CD4-positive, alpha-beta T cell treated with Interleukin-4 for 4 hours (primary cell): ENCODE data around the gene NXPH1.
"Not testable (repeated sequence)": the region's sequence is repeated elsewhere in the genome, so short reads cannot be mapped to it uniquely, and the experiment has no call there.

Source experiments
- DNase-seq: peaks from one replicate; pipeline ENCODE4 v3.0.0-alpha.2; 2020

The NXPH1 gene

DNA sequence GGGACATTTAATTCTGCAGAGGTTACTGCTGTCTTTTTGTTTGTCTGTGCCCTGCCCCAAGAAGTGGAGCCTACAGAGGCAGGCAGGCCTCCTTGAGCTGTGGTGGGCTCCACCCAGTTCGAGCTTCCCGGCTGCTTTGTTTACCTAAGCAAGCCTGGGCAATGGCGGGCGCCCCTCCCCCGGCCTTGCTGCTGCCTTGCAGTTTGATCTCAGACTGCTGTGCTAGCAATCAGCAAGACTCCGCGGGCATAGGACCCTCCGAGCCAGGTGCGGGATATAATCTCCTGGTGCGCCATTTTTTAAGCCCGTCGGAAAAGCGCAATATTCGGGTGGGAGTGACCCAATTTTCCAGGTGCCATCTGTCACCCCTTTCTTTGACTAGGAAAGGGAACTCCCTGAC lies 298.3 kb downstream of the NXPH1 start:
- DNase-seq = not testable (repeated sequence)

DNA sequence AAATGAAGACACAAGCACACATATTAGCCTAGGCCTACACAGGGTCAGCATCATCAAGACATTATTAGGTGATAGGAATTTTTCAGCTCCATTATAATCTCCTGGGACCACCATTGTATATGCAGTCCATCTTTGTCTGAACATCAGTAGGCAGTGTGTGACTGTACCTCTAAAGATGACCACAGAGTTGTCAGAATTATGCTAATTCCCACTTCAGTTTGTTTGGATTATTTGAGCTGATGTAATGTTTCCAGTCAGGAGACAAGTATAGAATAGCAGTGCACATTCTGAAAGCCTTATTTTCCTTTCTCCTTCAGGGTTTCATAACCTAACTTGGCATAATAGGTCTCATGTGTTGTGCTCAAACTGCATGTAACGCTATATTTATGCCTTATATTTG lies 306.4 kb downstream of the NXPH1 start:
- DNase-seq = no peak

- DNase-seq = no peak
Measured at GRCh38 chr7:8742837-8743236, 309.4 kb downstream of the NXPH1 start.

DNA sequence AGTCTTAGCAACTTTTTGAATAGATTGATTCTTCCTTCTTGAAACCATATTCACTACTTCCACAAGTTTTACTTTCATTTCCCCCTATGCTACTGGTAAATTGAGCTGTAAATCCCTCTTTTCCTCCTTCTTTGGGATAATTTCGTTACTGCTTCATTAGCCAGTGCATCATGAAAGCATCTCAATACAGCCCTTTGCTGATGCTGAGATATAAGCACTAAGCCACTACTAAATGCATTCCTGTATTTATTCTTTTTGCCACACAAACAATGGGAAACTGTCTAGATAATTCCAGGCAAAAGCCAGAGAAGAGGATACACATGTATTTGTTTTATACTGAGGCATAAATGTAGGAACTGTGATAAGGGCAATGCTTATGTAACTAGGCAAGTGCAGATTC lies 313.9 kb downstream of the NXPH1 start:
- DNase-seq = no peak

DNA sequence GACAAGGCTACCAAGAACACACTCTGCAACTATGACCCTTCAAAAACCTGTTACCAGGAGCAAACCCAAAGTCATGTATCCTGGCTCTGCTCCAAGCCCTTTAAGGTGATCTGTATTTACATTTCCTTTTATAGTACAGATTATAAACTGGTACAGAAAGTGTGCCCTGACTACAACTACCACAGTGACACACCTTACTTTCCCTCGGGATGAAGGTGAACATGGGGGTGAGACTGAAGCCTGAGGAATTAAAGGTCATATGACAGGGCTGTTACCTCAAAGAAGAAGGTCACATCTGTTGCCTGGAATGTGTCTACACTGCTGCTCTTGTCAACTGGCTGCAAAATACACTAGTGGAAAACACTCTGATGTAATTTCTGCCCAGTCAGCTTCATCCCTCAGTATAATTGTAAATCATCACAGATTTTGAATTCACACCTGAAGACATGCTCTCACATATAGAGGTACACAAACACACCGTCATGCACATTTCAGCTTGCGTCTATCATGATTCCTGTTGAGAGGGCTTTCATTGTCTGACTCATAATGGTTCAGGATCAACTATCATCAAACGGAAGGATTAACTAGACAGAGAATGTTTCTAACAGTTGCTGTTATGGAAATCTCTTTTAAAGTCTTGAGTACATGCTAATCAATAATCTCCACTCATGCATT lies 318.3 kb downstream of the NXPH1 start:
- DNase-seq = no peak

DNA sequence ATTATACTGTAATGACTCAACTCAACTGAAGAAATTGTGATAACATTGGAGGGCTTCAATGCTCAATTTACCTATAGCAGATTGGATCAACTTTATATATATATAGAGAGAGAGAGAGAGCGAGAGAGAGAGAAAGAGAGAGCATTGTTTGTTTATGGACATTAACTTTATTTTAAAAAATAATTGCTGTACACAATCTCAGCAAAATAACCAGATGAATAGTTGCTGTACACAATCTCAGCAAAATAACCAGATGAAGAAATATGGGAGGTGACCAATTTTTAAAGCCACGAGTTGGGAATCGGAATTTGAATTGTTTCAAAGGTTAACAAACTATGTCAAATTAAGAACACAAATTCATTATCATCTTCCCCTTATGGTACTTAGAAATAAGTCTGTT lies 319.9 kb downstream of the NXPH1 start:
- no peak for DNase-seq

- no peak for DNase-seq
Measured at GRCh38 chr7:8761731-8762130, 328.3 kb downstream of the NXPH1 start.

- no peak for DNase-seq
Measured at GRCh38 chr7:8762803-8763202, 329.4 kb downstream of the NXPH1 start.

DNA sequence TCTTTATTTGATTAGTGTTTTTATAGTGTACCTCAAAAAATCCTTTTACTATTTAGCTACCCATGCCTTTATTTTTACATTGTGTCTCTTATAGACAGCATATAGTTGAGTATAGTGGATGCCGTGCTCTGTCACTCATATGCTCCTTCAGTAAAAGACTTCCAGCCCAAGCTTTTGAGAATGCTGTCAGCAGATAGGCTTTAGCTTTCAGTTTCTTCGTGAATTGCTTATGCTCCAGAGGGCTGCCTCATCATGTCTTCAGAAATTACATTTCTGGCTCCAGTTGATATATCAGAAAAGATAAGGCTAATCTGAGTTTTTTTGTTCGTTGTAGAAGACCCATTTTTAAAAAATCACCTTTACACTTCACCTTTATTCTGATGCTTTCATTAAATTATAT lies 332.0 kb downstream of the NXPH1 start:
- no peak for DNase-seq

- DNase-seq = no peak
Measured at GRCh38 chr7:8773518-8773917, 340.1 kb downstream of the NXPH1 start.

DNA sequence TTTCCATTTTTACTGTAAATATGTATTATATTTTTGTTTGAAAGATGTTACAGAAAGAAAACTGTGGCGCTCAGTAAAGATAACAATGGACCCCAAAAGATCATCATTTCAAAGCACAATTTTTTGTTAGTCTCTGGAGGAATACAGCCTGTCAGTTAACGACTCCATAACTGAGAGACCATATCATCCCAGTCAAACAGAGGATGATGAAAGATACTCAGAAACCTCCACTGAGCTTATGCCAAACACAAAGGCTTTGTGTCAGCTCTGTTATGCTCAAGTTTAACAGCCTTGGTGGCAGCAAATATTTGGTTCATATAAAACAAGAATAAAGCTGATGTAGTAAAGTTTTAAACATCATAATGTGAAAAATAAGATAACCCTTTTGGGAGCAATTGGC lies 345.1 kb downstream of the NXPH1 start:
- DNase-seq = no peak

GRCh38 chr7:8781166-8781565 lies 347.8 kb downstream of the NXPH1 start:
- DNase-seq = no peak

DNA sequence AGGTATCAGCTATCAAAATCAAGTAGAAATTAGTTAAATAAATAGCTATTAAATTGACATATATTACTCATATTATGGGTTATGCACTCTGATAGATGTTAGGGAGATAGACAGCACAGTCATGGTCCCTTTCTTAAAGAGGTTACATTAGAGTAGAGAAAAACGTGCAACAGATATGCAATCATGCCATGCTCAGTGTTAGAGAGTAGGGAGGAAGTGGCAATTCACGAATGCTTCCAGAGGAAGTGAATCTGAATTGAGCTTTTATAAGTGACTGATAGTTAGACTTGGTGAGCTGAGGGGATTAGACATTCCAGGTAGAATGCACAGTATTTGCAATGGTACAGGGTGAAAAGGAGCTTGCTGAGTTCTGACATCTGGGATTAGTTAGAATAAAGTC lies 349.8 kb downstream of the NXPH1 start:
- no peak for DNase-seq

GRCh38 chr7:8785081-8785480 lies 351.7 kb downstream of the NXPH1 start:
- DNase-seq = no peak

DNA sequence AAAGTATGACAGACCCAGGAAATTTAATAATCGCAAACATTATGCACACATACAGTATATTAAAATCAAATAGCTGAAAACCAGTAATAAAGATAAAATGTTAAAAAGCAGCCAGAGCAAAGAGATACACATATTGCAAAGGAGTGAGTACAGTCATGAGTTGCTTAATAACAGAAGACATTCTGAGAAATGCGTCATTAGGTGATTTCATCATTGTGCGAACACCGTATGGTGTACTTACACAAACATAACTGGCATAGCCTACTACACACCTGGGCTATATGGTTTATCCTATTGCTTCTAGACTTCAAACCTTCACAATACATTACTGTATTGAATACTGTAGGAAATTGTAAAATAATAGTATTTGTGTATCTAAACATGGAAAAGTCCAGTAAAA lies 367.6 kb downstream of the NXPH1 start:
- DNase-seq = no peak
